GM19043 (cell line): ENCODE data around the gene F10.

Experiments
- ATAC-seq: cut with Tn5 transposase; IDR thresholded peaks from one replicate; pipeline ENCODE4 v1.9.1; 2021; ENCODE audit warnings: low read depth; ENCODE audit not compliant: unreplicated experiment

The F10 gene

DNA sequence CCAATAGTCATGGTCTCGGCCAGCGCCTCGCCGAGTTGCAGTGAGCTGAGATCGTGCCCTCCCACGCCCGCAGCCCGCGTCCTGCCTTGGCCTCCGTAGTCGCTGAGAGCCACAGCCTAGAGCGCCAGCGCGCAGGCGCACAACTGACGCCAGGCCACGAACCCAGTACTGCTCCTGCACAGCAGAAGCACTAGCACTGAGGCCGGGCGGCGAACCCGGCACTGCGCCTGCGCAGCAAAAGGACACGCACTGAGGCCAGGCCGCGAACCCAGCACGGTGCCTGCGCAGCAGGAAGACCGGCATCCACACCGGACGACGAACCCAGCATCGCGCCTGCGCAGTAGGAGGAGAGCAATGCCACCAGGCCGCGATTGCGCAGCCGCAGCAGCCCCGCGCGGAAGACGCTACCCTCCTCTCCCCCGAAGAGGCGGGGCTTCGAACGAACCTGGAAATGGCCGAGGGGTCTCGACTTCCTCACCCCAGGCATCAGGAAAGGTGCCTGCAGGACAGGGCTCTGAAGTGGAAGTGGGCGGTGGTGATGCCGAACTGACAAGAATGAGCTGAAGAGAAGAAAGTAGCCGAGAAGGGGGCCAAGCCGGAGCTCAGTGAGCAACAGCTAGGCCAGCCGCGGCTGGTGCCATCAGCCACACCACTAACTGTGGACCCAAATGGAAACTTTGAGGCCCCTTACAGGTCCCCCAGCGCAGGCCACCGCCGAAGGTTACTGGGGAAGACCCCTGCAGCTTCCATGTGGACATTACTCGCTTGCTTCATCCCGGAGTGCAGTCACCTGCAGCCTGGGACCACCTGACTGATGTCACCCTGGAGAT lies 7.5 kb downstream of the F10 start:
- ATAC-seq = no peak

GRCh38 chr13:113135281-113135760 lies 12.7 kb downstream of the F10 start:
- no peak for ATAC-seq

- no peak for ATAC-seq
These were observed 15.2 kb downstream of the F10 start for GRCh38 chr13:113137691-113138298.

DNA sequence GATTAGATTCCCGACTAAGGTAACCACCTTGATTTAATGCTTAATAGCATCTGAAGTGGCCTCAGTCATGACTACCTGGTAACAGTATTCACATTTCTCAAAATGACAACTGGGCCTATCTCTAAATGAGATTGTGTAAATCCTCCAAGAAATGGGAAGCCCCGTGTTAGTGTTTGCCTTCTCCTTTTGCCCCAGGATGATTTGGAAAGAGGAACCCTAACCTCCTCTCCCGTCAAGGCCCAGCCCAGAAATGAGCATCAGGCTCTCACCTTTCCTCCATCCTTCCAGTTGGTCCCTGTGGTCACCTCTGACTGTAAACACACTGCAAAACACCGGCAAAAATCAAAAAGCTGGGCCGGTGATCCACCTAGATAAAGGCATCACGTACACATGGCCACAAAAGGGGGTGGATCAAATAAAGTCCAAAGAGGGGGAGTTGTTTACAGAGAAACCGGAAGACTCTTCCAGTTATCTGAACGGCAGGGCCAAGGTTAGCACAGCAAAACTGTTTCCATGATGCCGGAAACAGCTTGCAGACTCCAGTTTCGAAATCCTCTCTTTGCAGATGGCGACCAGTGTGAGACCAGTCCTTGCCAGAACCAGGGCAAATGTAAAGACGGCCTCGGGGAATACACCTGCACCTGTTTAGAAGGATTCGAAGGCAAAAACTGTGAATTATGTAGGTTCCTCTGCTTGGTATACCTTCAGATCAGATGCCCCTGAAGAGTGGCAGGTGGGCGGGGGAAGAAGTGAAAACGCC lies 16.4 kb downstream of the F10 start:
- no peak for ATAC-seq

- ATAC-seq = no peak
These were observed 17.0 kb downstream of the F10 start for GRCh38 chr13:113139577-113139976.

GRCh38 chr13:113140677-113141600 lies 18.3 kb downstream of the F10 start:
- ATAC-seq = no peak

DNA sequence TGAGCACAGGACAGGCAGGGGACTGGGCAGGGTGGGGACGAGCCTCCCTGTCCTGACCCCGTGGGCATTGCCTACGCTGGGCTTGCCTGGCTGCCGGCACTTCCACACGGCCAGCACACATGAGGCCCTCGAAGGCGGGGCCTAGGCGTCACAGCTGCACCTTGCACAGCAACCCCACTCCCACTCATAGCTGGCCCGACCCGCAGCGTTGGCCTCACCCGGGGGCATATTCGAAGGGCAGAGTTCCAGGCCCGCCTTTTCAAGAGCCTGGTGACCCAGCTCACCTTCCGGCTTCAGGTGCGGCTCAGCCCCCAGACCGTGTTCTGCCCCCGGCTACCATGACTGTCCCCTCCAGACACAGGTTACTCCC lies 19.0 kb downstream of the F10 start:
- ATAC-seq = no peak

- no peak for ATAC-seq
These were observed 20.3 kb downstream of the F10 start for GRCh38 chr13:113142876-113143275.

DNA sequence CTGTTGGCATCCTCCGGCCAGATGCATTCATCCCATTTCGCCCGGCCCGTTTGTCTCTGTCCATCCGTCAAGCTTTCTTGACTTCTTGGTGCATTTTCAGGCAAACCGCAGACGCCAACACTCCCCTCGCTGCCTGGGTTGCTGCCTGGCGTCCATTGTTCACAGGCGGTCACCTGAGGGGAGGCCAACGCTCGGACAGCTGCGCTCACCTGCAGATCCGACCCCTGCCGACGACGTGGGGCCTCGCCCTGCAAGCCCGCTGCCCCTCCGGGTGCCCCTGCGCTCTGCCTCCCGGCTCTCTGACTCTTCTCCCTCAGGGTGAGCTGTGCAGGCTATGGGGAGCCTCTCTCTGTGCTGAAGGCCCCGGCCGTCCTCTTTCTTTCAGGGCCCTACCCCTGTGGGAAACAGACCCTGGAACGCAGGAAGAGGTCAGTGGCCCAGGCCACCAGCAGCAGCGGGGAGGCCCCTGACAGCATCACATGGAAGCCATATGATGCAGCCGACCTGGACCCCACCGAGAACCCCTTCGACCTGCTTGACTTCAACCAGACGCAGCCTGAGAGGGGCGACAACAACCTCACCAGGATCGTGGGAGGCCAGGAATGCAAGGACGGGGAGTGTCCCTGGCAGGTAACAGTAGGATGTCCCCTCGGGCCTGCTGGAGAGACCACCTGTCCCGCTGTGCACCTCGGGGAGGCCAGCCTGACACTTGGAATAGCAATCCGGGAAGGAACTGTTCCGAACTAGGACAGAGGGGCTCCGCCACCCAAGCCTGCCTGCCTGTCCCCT lies 21.1 kb downstream of the F10 start:
- ATAC-seq = no peak

DNA sequence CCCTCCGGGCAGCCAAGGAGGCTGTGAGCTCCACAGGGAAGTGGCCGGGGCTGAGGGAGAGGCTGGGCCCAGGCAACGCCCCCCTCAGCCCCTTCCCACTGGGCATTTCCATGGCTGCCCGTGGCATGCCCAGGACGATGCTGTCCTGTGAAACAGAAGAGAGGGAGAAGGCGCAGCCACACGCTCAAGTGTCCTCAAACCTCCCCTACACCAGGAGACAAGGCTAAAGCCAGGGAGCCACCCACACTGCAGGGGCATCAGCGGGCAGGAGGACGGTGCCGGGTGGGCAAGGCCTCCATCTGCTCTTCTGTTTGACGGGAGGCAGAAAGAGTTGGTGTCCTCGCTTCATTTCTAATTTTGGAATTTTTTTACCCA lies 21.6 kb downstream of the F10 start:
- ATAC-seq = no peak

GRCh38 chr13:113145496-113145895 lies 22.9 kb downstream of the F10 start:
- no peak for ATAC-seq

DNA sequence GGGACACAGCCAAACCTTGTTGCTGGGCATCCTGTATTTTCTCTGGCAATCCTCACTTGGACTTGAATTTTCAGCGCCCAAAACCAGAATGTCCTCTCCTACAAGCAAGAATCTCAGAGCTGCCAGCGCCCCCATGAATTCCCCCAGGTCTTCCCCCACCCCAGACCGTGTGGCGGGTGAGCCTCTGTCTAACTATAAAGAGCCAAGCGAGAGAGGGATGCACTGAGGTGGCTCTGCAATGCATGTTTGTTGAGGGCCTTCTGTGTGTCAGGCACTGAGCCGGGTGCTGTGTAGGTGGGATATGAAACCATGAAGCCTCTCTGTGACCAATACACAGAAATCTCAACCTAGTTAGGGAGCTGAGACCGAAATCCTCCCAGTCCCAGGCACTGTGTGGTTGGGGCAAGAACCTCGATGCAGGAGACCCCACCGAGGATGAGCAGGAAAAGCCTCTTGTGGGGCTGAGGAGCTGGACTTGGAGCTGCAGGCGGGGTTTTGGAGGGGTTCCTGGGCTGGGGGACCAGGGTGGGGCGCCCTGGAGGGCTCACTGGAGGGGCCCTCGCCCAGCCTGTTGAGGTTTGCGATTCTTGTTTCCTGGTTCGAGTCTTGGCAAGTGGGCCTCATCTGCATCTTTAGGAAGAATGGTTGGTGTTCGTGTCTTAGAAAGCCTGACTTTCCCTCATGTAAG lies 23.5 kb downstream of the F10 start:
- ATAC-seq = no peak

DNA sequence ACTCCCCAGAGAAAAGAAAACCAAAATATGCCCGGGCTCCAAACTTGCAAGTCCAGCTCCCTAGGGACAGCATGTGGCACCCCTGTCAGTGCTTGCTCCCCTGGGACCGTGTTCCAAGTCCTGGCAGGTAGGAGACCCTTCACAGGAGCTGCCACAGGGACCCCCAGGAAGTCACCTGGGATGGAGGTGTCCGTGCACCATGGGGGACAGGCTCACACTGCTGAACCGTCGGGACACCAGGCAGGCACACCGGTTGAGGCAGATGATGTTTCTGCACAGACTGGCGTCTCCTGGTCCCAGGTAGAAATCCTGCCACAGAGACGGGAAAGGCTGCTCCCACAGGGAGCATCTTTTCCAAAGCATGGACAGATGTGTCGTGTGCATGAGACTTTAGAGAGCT lies 24.2 kb downstream of the F10 start:
- no peak for ATAC-seq

- no peak for ATAC-seq
These were observed 24.6 kb downstream of the F10 start for GRCh38 chr13:113147206-113147605.

GRCh38 chr13:113148407-113148806 lies 25.8 kb downstream of the F10 start:
- no peak for ATAC-seq

DNA sequence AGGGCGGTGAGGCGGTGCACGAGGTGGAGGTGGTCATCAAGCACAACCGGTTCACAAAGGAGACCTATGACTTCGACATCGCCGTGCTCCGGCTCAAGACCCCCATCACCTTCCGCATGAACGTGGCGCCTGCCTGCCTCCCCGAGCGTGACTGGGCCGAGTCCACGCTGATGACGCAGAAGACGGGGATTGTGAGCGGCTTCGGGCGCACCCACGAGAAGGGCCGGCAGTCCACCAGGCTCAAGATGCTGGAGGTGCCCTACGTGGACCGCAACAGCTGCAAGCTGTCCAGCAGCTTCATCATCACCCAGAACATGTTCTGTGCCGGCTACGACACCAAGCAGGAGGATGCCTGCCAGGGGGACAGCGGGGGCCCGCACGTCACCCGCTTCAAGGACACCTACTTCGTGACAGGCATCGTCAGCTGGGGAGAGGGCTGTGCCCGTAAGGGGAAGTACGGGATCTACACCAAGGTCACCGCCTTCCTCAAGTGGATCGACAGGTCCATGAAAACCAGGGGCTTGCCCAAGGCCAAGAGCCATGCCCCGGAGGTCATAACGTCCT lies 26.4 kb downstream of the F10 start:
- ATAC-seq = no peak

DNA sequence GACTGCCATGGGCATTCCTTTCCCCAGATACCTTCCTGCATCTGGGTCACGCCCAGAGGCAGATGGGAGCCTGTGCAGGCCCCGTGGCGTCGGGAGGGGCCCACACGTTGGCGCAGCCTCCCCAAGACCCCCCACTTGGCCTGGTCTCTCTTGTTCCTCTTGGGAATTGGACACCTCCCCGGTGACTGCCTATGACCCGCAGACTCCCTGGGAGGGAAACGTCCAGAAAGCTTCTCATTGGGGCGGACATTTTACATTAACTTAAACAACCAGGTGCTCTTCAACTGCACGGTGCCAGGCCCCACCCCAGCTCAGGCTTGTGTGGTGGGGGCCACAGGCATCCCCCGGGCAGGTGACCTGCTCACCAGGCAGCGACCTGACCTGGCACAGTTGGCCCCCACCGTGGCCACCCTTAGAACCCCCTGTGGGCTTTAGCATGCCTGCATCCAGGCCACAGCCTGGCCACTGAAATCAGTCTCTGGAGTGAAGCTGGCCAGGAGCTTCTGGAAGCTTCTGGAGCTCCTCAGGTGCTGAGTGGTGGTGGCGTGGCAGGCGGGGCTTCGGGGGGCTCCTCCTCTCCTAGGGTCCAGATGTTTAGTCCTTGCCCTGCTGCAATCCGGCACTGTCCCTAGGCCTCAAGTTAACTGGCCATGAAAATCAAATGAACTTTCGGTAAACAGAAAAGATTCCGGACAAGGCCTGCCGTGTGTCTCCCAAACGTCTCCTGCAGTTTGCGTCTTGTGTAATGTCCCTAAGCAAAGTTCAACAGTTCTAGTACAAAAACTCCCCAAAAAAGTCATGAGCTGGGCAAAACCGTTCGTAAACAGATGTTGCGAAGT lies 27.3 kb downstream of the F10 start:
- ATAC-seq = no peak
